Measurements from ENCODE around the gene GTSF1L.
A peak's percentile ranks its signal among the peaks of the same experiment; 100 is the strongest.
"Not testable (repeated sequence)": the region's sequence is repeated elsewhere in the genome, so short reads cannot be mapped to it uniquely, and the experiment has no call there.

GTSF1L gene
- total RNA-seq, result 0.75 reads per million

GRCh38 chr20:43726811-43727338, at the start of gene GTSF1L:
Gene GTSF1L (minus strand): TSS chr20:43727002. CDS start chr20:43726694, 308 bp downstream.
- DNase-seq, result no peak

- DNase-seq, result no peak
Observed at GRCh38 chr20:43774754-43775153, 48.0 kb upstream of the GTSF1L start.

GRCh38 chr20:43771503-43772190, 44.8 kb upstream of the GTSF1L start:
- DNase-seq, result no peak

- DNase-seq, result no peak
Observed at GRCh38 chr20:43770342-43770741, 43.5 kb upstream of the GTSF1L start.

- no peak for DNase-seq
Observed at GRCh38 chr20:43767686-43768474, 41.1 kb upstream of the GTSF1L start.

GRCh38 chr20:43766917-43767316, 40.1 kb upstream of the GTSF1L start:
- no peak for DNase-seq

- DNase-seq, result no peak
Observed at GRCh38 chr20:43766385-43766784, 39.6 kb upstream of the GTSF1L start.

- DNase-seq, result no peak
Observed at GRCh38 chr20:43765916-43766315, 39.1 kb upstream of the GTSF1L start.

GRCh38 chr20:43762911-43763310, 36.1 kb upstream of the GTSF1L start:
- no peak for DNase-seq

GRCh38 chr20:43761386-43762340, 34.9 kb upstream of the GTSF1L start:
- DNase-seq, result no peak

- DNase-seq, result not testable (repeated sequence)
Observed at GRCh38 chr20:43757888-43758287, 31.1 kb upstream of the GTSF1L start.

GRCh38 chr20:43755851-43756250, 29.0 kb upstream of the GTSF1L start:
- DNase-seq, result no peak

- DNase-seq, result no peak
Observed at GRCh38 chr20:43755390-43755789, 28.6 kb upstream of the GTSF1L start.

GRCh38 chr20:43752561-43753301, 25.9 kb upstream of the GTSF1L start:
- DNase-seq, result no peak

- DNase-seq, result no peak
Observed at GRCh38 chr20:43752051-43752360, 25.2 kb upstream of the GTSF1L start.

GRCh38 chr20:43751167-43752050, 24.6 kb upstream of the GTSF1L start:
- DNase-seq, result no peak

GRCh38 chr20:43750774-43751166, 24.0 kb upstream of the GTSF1L start:
- no peak for DNase-seq

- DNase-seq, result peak; percentile 77
Observed at GRCh38 chr20:43749734-43750294, 23.0 kb upstream of the GTSF1L start.

GRCh38 chr20:43748274-43748673, 21.5 kb upstream of the GTSF1L start:
- no peak for DNase-seq

- DNase-seq, result no peak
Observed at GRCh38 chr20:43746344-43747137, 19.7 kb upstream of the GTSF1L start.

Measured in effector CD4-positive, alpha-beta T cell (primary cell).